GM23248 (cell line): ENCODE results near the gene BARX2. TPM values are rescaled to one million over a fixed set of nuclear protein-coding genes. Genes with fewer than 3 reads are reported as not detected.

Experiments used
- DNase-seq: peaks from one replicate; pipeline ENCODE4 v3.0.0-alpha.2; 2015
- H2AFZ ChIP-seq: fragments of 200-600 bp; sonication (generic); 2 replicates; pipeline ENCODE4 v1.6.1; 2016; ENCODE audit warnings: antibody characterized with exemption
- H3F3A ChIP-seq: fragments of 200-600 bp; sonication (generic); 2 replicates; pipeline ENCODE4 v1.6.1; 2016; ENCODE audit warnings: mild to moderate bottlenecking, antibody characterized with exemption, mixed run types; ENCODE audit not compliant: insufficient read depth
- H3K27ac ChIP-seq: fragments of 200-600 bp; sonication (generic); 2 replicates; pipeline ENCODE4 v1.5.1; 2016; ENCODE audit warnings: mild to moderate bottlenecking
- H3K27me3 ChIP-seq: fragments of 200-600 bp; sonication (generic); replicated peaks from 2 replicates; pipeline ENCODE4 v1.6.1; 2016; ENCODE audit warnings: mild to moderate bottlenecking; ENCODE audit not compliant: insufficient read depth
- H3K36me3 ChIP-seq: fragments of 200-600 bp; sonication (generic); 2 replicates; pipeline ENCODE4 v1.6.1; 2016; ENCODE audit warnings: low read depth, mild to moderate bottlenecking
- H3K4me1 ChIP-seq: fragments of 200-600 bp; sonication (generic); 2 replicates; pipeline ENCODE4 v1.6.1; 2016; ENCODE audit warnings: mild to moderate bottlenecking; ENCODE audit not compliant: insufficient read depth
- H3K4me2 ChIP-seq: fragments of 200-600 bp; sonication (generic); one replicate; pipeline ENCODE4 v1.6.1; 2016; ENCODE audit warnings: mild to moderate bottlenecking; ENCODE audit not compliant: unreplicated experiment
- H3K4me3 ChIP-seq: fragments of 200-600 bp; sonication (generic); 2 replicates; pipeline ENCODE4 v1.5.1; 2016; ENCODE audit warnings: mild to moderate bottlenecking
- H3K79me2 ChIP-seq: fragments of 200-600 bp; sonication (generic); 2 replicates; pipeline ENCODE4 v1.6.1; 2016; ENCODE audit warnings: mild to moderate bottlenecking; ENCODE audit not compliant: insufficient read depth
- H3K9ac ChIP-seq: fragments of 200-600 bp; sonication (generic); 2 replicates; pipeline ENCODE4 v1.6.1; 2016; ENCODE audit warnings: mild to moderate bottlenecking
- H3K9me2 ChIP-seq: fragments of 200-600 bp; sonication (generic); 2 replicates; pipeline ENCODE4 v1.6.1; 2016; ENCODE audit warnings: mixed run types, mild to moderate bottlenecking, moderate library complexity; ENCODE audit not compliant: insufficient read depth
- H3K9me3 ChIP-seq: fragments of 200-600 bp; sonication (generic); one replicate; pipeline ENCODE4 v1.6.1; 2017; ENCODE audit warnings: low read depth
- H4K20me1 ChIP-seq: fragments of 200-600 bp; sonication (generic); 2 replicates; pipeline ENCODE4 v1.6.0; 2016; ENCODE audit not compliant: insufficient read depth
- EZH2 ChIP-seq: fragments of 200-600 bp; sonication (generic); IDR thresholded peaks from 2 replicates; pipeline ENCODE4 v1.6.1; 2018; ENCODE audit warnings: antibody characterized with exemption, mild to moderate bottlenecking; ENCODE audit not compliant: insufficient read depth, poor library complexity, severe bottlenecking
- EZH2phosphoT487 ChIP-seq: fragments of 200-600 bp; sonication (generic); IDR thresholded peaks from 2 replicates; pipeline ENCODE4 v1.6.1; 2018; ENCODE audit warnings: antibody characterized with exemption, moderate library complexity, mild to moderate bottlenecking, low read depth; ENCODE audit not compliant: insufficient read depth
- WGBS, 2 experiments: methylation state at CpG; one replicate each; pipeline ENCODE4 v1.1.6; 2015 to 2017; ENCODE audit warnings: low lambda C conversion rate in 2 of 2, low coverage in 1 of 2; ENCODE audit errors: missing lambda C conversion rate in 2 of 2; 5-methylcytosine and 5-hydroxymethylcytosine counted together
- in situ Hi-C: fragments of 300-500 bp; cut with MboI; formaldehyde crosslinking; loops from 2 replicates; pipeline ENCODE4 v1.15.0; 2020
- polyA plus RNA-seq: library from polyadenylated mRNA; unstranded; fragments of >200 nt; fragmentation: Nextera tagmentation; extraction: Ambion mirVana; gene quantifications from 2 replicates; pipeline ENCODE4 v1.2.1, GENCODE V29; 2016
- total RNA-seq: library from RNA; depleted of rRNA; stranded (reverse); fragments of >200 nt; shearing (Covaris generic); gene quantifications from 2 replicates; pipeline ENCODE4 v1.2.3, GENCODE V29; 2014

The BARX2 gene
- total and polyA plus RNA-seq, 2 experiments from 2014 or later: not detected

GRCh38 chr11:129391360-129391759 is 15.7 kb downstream of the BARX2 start:
- Histone ChIP-seq H3K4me3 (no peak overlapping the region), H3K9ac (no peak overlapping the region), H3K36me3 (no peaks in the 10 kb centered on the region), H3K27me3 (peaks cover 83% of the 10 kb centered on the region), H3K27ac (no peak overlapping the region), H3K79me2 (no peaks in the 10 kb centered on the region), H3K9me3 (no peaks in the 10 kb centered on the region), H3K9me2 (no peaks in the 10 kb centered on the region), H3K4me1 (no peaks in the 10 kb centered on the region), H3F3A (no peaks in the 10 kb centered on the region), H4K20me1 (no peaks in the 10 kb centered on the region), H3K4me2 (no peak overlapping the region), H2AFZ (no peak overlapping the region)
- in situ Hi-C loops: no loop called here
- no peak for DNase-seq
- WGBS, 2 experiments: 0 to 4% methylated on average over 5 of the region's 5 CpGs
- TF ChIP-seq EZH2 (no peak), EZH2phosphoT487 (no peak)

DNA sequence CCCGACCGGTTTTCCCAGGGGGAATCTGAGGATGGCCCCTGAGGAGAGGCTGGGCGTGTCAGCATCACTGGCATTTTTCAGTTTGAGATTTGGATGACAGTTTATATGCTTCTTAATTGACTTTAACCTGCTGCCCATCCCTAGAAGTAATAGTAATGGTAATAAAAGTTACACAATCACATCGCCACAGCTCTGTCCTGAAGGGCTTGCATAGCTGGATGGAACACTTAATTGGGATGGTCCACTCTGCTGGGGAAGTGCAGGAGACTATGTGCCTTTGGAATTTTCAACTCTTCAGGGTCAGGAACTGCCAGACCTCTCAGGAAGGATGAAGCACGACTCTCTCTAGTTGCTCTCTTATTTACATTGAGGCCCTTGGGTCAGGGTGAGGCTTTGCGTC is 16.2 kb downstream of the BARX2 start:
- Histone ChIP-seq H3K4me1 (no peaks in the 10 kb centered on the region), H3K27ac (no peak overlapping the region), H3K4me2 (no peak overlapping the region), H3K9ac (no peak overlapping the region), H3K79me2 (no peaks in the 10 kb centered on the region), H3F3A (no peaks in the 10 kb centered on the region), H3K9me2 (no peaks in the 10 kb centered on the region), H2AFZ (no peak overlapping the region), H4K20me1 (no peaks in the 10 kb centered on the region), H3K9me3 (no peaks in the 10 kb centered on the region), H3K36me3 (no peaks in the 10 kb centered on the region), H3K27me3 (peaks cover 83% of the 10 kb centered on the region), H3K4me3 (no peak overlapping the region)
- 26 to 27% methylated on average over 6 of the region's 6 CpGs for WGBS, 2 experiments
- in situ Hi-C loops: no loop called here
- no peak for DNase-seq
- TF ChIP-seq EZH2phosphoT487 (no peak), EZH2 (no peak)

GRCh38 chr11:129392995-129393394 is 17.3 kb downstream of the BARX2 start:
- no peaks in the 10 kb centered on the region for H4K20me1 ChIP-seq
- H3K9ac ChIP-seq: no peak overlapping the region
- no peaks in the 10 kb centered on the region for H3K36me3 ChIP-seq
- no peak overlapping the region for H2AFZ ChIP-seq
- H3K4me2 ChIP-seq: no peak overlapping the region
- H3K27me3 ChIP-seq: peaks cover 83% of the 10 kb centered on the region
- H3K9me3 ChIP-seq: no peaks in the 10 kb centered on the region
- WGBS, 2 experiments: 15 to 20% methylated on average over 1 of the region's 1 CpG
- H3K79me2 ChIP-seq: no peaks in the 10 kb centered on the region
- no peaks in the 10 kb centered on the region for H3K4me1 ChIP-seq
- DNase-seq: no peak
- TF ChIP-seq EZH2phosphoT487 (no peak), EZH2 (no peak)
- no peak overlapping the region for H3K4me3 ChIP-seq
- in situ Hi-C loops: no loop called here
- no peak overlapping the region for H3K27ac ChIP-seq
- no peaks in the 10 kb centered on the region for H3K9me2 ChIP-seq
- no peaks in the 10 kb centered on the region for H3F3A ChIP-seq

GRCh38 chr11:129394709-129395108 is 19.1 kb downstream of the BARX2 start:
- Histone ChIP-seq H3K36me3 (no peaks in the 10 kb centered on the region), H3K27me3 (peaks cover 78% of the 10 kb centered on the region), H2AFZ (no peak overlapping the region), H3K4me2 (no peak overlapping the region), H3F3A (no peaks in the 10 kb centered on the region), H3K9ac (no peak overlapping the region), H4K20me1 (no peaks in the 10 kb centered on the region), H3K79me2 (no peaks in the 10 kb centered on the region), H3K4me3 (no peak overlapping the region), H3K9me2 (no peaks in the 10 kb centered on the region), H3K9me3 (no peaks in the 10 kb centered on the region), H3K27ac (no peak overlapping the region), H3K4me1 (no peaks in the 10 kb centered on the region)
- no peak for DNase-seq
- in situ Hi-C loops: no loop called here
- WGBS, 2 experiments: 52 to 59% methylated on average over 3 of the region's 3 CpGs
- no peak for TF ChIP-seq EZH2phosphoT487
- no peak for TF ChIP-seq EZH2

GRCh38 chr11:129395432-129395831 is 19.8 kb downstream of the BARX2 start:
- H3F3A ChIP-seq: no peaks in the 10 kb centered on the region
- no peaks in the 10 kb centered on the region for H4K20me1 ChIP-seq
- no peaks in the 10 kb centered on the region for H3K36me3 ChIP-seq
- in situ Hi-C loops: no loop called here
- no peaks in the 10 kb centered on the region for H3K4me1 ChIP-seq
- H3K9me2 ChIP-seq: no peaks in the 10 kb centered on the region
- no peaks in the 10 kb centered on the region for H3K79me2 ChIP-seq
- DNase-seq: no peak
- H3K4me2 ChIP-seq: no peak overlapping the region
- WGBS, 2 experiments: 20% methylated on average over 8 to 9 of the region's 9 CpGs
- H3K9ac ChIP-seq: no peak overlapping the region
- TF ChIP-seq EZH2phosphoT487 (no peak), EZH2 (no peak)
- no peak overlapping the region for H3K27ac ChIP-seq
- H3K4me3 ChIP-seq: no peak overlapping the region
- no peak overlapping the region for H2AFZ ChIP-seq
- H3K9me3 ChIP-seq: no peaks in the 10 kb centered on the region
- peaks cover 75% of the 10 kb centered on the region for H3K27me3 ChIP-seq
